ENCODE data around the gene MED4. TPM values are rescaled to one million over a fixed set of nuclear protein-coding genes. Genes with fewer than 3 reads are reported as not detected.

MED4 gene
- total and polyA plus RNA-seq, 9 donors: 23.3 to 63.8 (median 47.1) TPM

Small RNA genes lying within 50 kb of the gene (small RNA-seq; reads per million reads assigned to genes)
- gene POLR2KP2: not detected

Other genes with a start within 250 kb of the MED4 start
- gene SUCLA2, start 93.8 kb downstream of the MED4 start, total RNA-seq: 10 to 100 TPM; 26.3 to 43.8 (median 37.3) TPM
- gene SUCLA2, start 93.8 kb downstream of the MED4 start, polyA plus RNA-seq: 10 to 100 TPM; 32.7 to 35.3 TPM
- gene NUDT15, start 57.4 kb downstream of the MED4 start, total RNA-seq: 10 to 100 TPM in 3 of 7 donors, 1 to 10 TPM in 4; 6.1 to 11.2 (median 9.7) TPM
- gene NUDT15, start 57.4 kb downstream of the MED4 start, polyA plus RNA-seq: 10 to 100 TPM in 1 of 2 donors, 1 to 10 TPM in 1; 9.7 to 11.4 TPM
- 1,000 to 10,000 TPM in 1 of 7 donors, 100 to 1,000 TPM in 6; 635 to 1,026 (median 824) TPM for gene ITM2B, start 138.1 kb upstream of the MED4 start, total RNA-seq
- gene ITM2B, start 138.1 kb upstream of the MED4 start, polyA plus RNA-seq: 1,000 to 10,000 TPM in 1 of 2 donors, 100 to 1,000 TPM in 1; 903 to 1,955 TPM
- gene RB1, start 208.6 kb upstream of the MED4 start, total RNA-seq: 10 to 100 TPM; 23.7 to 36.6 (median 27.3) TPM
- 10 to 100 TPM; 11.4 to 24.4 TPM for gene RB1, start 208.6 kb upstream of the MED4 start, polyA plus RNA-seq